ENCODE measurements around the gene PPFIA2. TPM values are rescaled to one million over a fixed set of nuclear protein-coding genes. Genes with fewer than 3 reads are reported as not detected.
A peak's percentile ranks its signal among the peaks of the same experiment; 100 is the strongest.

The PPFIA2 gene
- total and polyA plus RNA-seq, 10 of the 15 experiments (the other 5 are each of a cell fraction or from before 2014, with no cell fraction given) = 0.06 to 0.39 (median 0.18) TPM; not detected in 6

DNA sequence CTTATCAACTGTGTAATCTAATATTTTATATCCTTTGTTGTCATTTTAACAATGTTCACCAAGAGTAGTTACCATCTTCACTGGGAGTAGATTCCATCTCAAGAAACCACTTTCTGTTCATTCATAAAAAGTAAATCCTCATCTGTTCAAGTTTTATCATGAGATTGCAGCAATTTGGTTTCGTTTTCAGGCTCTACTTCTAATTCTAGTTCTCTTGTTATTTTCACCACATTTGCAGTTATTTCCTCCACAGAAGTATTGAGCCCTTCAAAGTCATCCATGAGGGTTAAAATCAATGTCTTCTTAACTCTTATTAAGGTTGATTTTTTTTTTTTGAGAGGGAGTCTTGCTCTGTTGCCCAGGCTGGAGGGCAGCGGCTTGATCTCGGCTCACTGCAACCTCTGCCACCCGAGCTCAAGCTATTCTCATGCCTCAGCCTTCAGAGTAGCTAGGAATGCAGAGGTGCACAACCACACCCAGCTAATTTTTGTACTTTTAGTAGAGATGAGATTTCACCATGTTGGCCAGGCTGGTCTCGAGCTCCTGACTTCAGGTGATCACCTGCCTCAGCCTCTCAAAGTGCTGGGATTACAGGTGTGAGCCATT is 404.7 kb downstream of the PPFIA2 start:
- no peaks in the 10 kb centered on the region for H3K4me1 ChIP-seq (ENCODE audit: control insufficient read depth, insufficient read depth, low read length)
- ATAC-seq (no peak), FAIRE-seq (no peak), DNase-seq (ENCODE audit: low read depth, low spot score) (no peak)
- RAD21 ChIA-PET (ENCODE audit: unreplicated experiment) = no interaction called here
- no peak overlapping the region; the same call in 1 of the 2 replicates for H2AFZ ChIP-seq (ENCODE audit: control insufficient read depth, low read depth, low read length)
- TF ChIP-seq NFYB (IDR thresholded peaks at IDR 0.05; ENCODE audit: insufficient read depth, low read depth, low read length) (no peak), IKZF2 (IDR thresholded peaks at IDR 0.05) (no peak), IKZF1 (conservative IDR thresholded peaks at IDR 0.05) (no peak), NR2F1 (conservative IDR thresholded peaks at IDR 0.05) (no peak), NR2C2 (IDR thresholded peaks at IDR 0.05; ENCODE audit: borderline replicate concordance, control insufficient read depth, insufficient read length, low read depth) (no peak)
- no peak overlapping the region for H3K4me3 ChIP-seq
- CTCF ChIA-PET = no interaction called here
- H3K79me2 ChIP-seq (ENCODE audit: control insufficient read depth, insufficient read depth, low read length) = no peaks in the 10 kb centered on the region
- no peak overlapping the region for H3K9ac ChIP-seq (ENCODE audit: control insufficient read depth, insufficient read depth, low read length)
- no peak overlapping the region for H3K27ac ChIP-seq (ENCODE audit: control insufficient read depth, insufficient read depth)
- no peaks in the 10 kb centered on the region for H3K9me3 ChIP-seq (replicated peaks; ENCODE audit: control insufficient read depth, insufficient read depth, low read length)
- H3K36me3 ChIP-seq (ENCODE audit: control insufficient read depth in 2 of 2, insufficient read depth in 2 of 2, low read length in 1 of 2) = no peaks in the 10 kb centered on the region
- POLR2A ChIA-PET = no interaction called here
- no peaks in the 10 kb centered on the region for H3K27me3 ChIP-seq (replicated peaks in 1 of 2; ENCODE audit: control insufficient read depth in 2 of 2, insufficient read depth in 2 of 2, low read length in 1 of 2)
- WGBS (ENCODE audit: insufficient coverage, insufficient replicate concordance, low lambda C conversion rate, missing lambda C conversion rate) = 38% methylated on average over 5 of the region's 5 CpGs
- no peaks in the 10 kb centered on the region for H4K20me1 ChIP-seq (ENCODE audit: control insufficient read depth, insufficient read depth)
- in situ Hi-C loops (cut with MboI) = no loop called here
- no TSS peak for BruUV-seq (replicated peaks)
- intact Hi-C loops (cut with micrococcal nuclease; ENCODE audit: unreplicated experiment) = no loop called here
- no peak overlapping the region for H3K4me2 ChIP-seq (ENCODE audit: control insufficient read depth, insufficient read depth)
- SMC1A ChIA-PET (ENCODE audit: uncharacterized antibody, unreplicated experiment) = interaction anchor here (0.7 kb wide), 1 partner anchor 24 kb away, joined by 3 read pairs; no protein-coding TSS in a partner anchor

DNA sequence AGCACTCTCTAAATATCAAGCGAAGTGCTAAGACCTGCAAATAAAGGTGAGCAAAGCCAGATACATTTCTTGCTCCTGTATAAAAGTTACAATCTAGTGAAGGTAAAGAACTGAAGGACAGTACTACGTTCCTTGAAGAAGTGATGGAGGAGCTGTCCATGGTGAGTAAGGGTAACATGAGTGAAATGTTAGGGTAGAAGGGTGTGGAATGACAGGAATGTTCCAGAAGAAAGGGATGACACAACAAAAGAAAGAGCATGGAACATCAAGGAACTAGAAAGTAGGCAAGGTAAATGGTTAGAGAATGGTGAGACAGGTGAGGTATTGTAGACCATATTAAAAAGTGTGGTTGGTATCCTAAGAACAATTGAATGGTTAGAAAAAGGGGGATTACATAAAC is 408.8 kb downstream of the PPFIA2 start:
- Histone ChIP-seq H4K20me1 (ENCODE audit: control insufficient read depth, insufficient read depth) (no peaks in the 10 kb centered on the region), H3K9me3 (replicated peaks; ENCODE audit: control insufficient read depth, insufficient read depth, low read length) (no peaks in the 10 kb centered on the region), H3K4me3 (no peak overlapping the region), H3K4me1 (ENCODE audit: control insufficient read depth, insufficient read depth, low read length) (no peaks in the 10 kb centered on the region), H3K4me2 (ENCODE audit: control insufficient read depth, insufficient read depth) (no peak overlapping the region), H3K79me2 (ENCODE audit: control insufficient read depth, insufficient read depth, low read length) (no peaks in the 10 kb centered on the region), H3K9ac (ENCODE audit: control insufficient read depth, insufficient read depth, low read length) (no peak overlapping the region), H2AFZ (ENCODE audit: control insufficient read depth, low read depth, low read length) (no peak overlapping the region), H3K36me3 (ENCODE audit: control insufficient read depth in 2 of 2, insufficient read depth in 2 of 2, low read length in 1 of 2) (no peaks in the 10 kb centered on the region), H3K27me3 (replicated peaks in 1 of 2; ENCODE audit: control insufficient read depth in 2 of 2, insufficient read depth in 2 of 2, low read length in 1 of 2) (no peaks in the 10 kb centered on the region), H3K27ac (ENCODE audit: control insufficient read depth, insufficient read depth) (no peak overlapping the region)
- ChIA-PET POLR2A (no interaction called here), SMC1A (ENCODE audit: uncharacterized antibody, unreplicated experiment) (no interaction called here), CTCF (interaction anchor here (1.2 kb wide), 1 partner anchor 8 kb away, joined by 4 read pairs; no protein-coding TSS in a partner anchor), RAD21 (ENCODE audit: unreplicated experiment) (no interaction called here)
- ATAC-seq = no peak
- BruUV-seq (replicated peaks) = no TSS peak
- no peak for FAIRE-seq
- no peak for DNase-seq (ENCODE audit: low read depth, low spot score)
- intact Hi-C loops (cut with micrococcal nuclease; ENCODE audit: unreplicated experiment) = no loop called here
- in situ Hi-C loops (cut with MboI) = no loop called here
- WGBS (ENCODE audit: insufficient coverage, insufficient replicate concordance, low lambda C conversion rate, missing lambda C conversion rate) = 2% methylated on average over 2 of the region's 2 CpGs
- TF ChIP-seq, protein P1, sequence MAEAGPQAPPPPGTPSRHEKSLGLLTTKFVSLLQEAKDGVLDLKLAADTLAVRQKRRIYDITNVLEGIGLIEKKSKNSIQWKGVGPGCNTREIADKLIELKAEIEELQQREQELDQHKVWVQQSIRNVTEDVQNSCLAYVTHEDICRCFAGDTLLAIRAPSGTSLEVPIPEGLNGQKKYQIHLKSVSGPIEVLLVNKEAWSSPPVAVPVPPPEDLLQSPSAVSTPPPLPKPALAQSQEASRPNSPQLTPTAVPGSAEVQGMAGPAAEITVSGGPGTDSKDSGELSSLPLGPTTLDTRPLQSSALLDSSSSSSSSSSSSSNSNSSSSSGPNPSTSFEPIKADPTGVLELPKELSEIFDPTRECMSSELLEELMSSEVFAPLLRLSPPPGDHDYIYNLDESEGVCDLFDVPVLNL (IDR thresholded peaks at IDR 0.05; ENCODE audit: low read depth, low read length) = no peak
- TF ChIP-seq HDGF (IDR thresholded peaks at IDR 0.05) (no peak), ZNF24 (IDR thresholded peaks at IDR 0.05) (0 out of 2 replicates have a peak, but pooled peaks have one; percentile 36), MEF2B (IDR thresholded peaks at IDR 0.05; ENCODE audit: partially characterized antibody, poor library complexity, severe bottlenecking) (no peak), POU2F2 (IDR thresholded peaks at IDR 0.05; ENCODE audit: borderline replicate concordance, low read depth, low read length) (no peak), YBX1 (IDR thresholded peaks at IDR 0.05) (no peak), TCF7 (IDR thresholded peaks at IDR 0.05; ENCODE audit: borderline replicate concordance) (no peak), IRF4 (IDR thresholded peaks at IDR 0.05; ENCODE audit: low read depth, low read length) (no peak)
- TF ChIP-seq, protein P2, sequence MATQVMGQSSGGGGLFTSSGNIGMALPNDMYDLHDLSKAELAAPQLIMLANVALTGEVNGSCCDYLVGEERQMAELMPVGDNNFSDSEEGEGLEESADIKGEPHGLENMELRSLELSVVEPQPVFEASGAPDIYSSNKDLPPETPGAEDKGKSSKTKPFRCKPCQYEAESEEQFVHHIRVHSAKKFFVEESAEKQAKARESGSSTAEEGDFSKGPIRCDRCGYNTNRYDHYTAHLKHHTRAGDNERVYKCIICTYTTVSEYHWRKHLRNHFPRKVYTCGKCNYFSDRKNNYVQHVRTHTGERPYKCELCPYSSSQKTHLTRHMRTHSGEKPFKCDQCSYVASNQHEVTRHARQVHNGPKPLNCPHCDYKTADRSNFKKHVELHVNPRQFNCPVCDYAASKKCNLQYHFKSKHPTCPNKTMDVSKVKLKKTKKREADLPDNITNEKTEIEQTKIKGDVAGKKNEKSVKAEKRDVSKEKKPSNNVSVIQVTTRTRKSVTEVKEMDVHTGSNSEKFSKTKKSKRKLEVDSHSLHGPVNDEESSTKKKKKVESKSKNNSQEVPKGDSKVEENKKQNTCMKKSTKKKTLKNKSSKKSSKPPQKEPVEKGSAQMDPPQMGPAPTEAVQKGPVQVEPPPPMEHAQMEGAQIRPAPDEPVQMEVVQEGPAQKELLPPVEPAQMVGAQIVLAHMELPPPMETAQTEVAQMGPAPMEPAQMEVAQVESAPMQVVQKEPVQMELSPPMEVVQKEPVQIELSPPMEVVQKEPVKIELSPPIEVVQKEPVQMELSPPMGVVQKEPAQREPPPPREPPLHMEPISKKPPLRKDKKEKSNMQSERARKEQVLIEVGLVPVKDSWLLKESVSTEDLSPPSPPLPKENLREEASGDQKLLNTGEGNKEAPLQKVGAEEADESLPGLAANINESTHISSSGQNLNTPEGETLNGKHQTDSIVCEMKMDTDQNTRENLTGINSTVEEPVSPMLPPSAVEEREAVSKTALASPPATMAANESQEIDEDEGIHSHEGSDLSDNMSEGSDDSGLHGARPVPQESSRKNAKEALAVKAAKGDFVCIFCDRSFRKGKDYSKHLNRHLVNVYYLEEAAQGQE (IDR thresholded peaks at IDR 0.05; ENCODE audit: low read depth, low read length) = peak; percentile 37; the same call in 1 of the 2 replicates

Measured in GM12878 (cell line).